ENCODE data around the gene NUP133.
A peak's percentile ranks its signal among the peaks of the same experiment; 100 is the strongest.

NUP133 gene

DNA sequence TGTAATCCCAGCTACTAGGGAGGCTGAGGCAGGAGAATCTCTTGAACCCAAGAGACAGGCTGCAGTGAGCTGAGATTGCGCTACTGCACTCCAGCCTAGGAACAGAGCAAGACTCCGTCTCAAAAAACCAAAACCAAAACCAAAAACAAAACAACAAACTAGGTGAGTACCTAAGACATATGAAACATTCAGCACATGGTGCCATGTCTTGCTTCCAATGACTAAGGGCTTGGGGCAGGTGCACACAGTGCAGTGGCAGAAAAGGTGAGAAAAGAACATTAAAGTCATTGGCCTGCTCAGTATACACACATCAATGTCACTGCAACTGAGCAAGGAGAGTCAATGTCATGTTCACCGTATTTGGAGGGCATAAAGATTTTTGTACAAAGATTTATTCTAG lies 70.1 kb downstream of the NUP133 start:
- no peak for DNase-seq (ENCODE audit: low spot score)
- Histone ChIP-seq H3K4me3 (no peak overlapping the region), H3K27ac (no peak overlapping the region)
- TF ChIP-seq, protein P1, sequence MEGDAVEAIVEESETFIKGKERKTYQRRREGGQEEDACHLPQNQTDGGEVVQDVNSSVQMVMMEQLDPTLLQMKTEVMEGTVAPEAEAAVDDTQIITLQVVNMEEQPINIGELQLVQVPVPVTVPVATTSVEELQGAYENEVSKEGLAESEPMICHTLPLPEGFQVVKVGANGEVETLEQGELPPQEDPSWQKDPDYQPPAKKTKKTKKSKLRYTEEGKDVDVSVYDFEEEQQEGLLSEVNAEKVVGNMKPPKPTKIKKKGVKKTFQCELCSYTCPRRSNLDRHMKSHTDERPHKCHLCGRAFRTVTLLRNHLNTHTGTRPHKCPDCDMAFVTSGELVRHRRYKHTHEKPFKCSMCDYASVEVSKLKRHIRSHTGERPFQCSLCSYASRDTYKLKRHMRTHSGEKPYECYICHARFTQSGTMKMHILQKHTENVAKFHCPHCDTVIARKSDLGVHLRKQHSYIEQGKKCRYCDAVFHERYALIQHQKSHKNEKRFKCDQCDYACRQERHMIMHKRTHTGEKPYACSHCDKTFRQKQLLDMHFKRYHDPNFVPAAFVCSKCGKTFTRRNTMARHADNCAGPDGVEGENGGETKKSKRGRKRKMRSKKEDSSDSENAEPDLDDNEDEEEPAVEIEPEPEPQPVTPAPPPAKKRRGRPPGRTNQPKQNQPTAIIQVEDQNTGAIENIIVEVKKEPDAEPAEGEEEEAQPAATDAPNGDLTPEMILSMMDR (IDR thresholded peaks at IDR 0.05) = no peak

DNA sequence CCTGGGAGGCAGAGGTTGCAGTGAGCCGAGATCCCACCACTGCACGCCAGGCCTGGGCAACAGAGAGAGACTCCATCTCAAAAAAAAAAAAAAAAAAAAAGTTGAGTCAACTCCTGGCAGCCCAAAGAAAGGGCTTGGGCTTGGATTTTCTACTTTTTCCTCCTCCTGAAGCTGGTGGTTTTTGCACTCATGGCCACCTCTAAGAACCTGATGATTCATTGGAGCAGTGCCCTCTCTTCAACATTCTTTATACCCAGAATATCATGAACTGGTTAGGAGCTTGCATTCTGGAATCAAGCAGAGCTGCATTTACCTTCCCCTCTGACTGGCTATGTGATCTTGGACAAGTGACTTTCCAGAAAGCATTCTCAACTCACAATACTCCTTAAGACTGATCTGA lies 70.7 kb downstream of the NUP133 start:
- DNase-seq (ENCODE audit: low spot score) = no peak
- Histone ChIP-seq H3K4me3 (no peak overlapping the region), H3K27ac (no peak overlapping the region)
- TF ChIP-seq, protein P1 (IDR thresholded peaks at IDR 0.05) = no peak

DNA sequence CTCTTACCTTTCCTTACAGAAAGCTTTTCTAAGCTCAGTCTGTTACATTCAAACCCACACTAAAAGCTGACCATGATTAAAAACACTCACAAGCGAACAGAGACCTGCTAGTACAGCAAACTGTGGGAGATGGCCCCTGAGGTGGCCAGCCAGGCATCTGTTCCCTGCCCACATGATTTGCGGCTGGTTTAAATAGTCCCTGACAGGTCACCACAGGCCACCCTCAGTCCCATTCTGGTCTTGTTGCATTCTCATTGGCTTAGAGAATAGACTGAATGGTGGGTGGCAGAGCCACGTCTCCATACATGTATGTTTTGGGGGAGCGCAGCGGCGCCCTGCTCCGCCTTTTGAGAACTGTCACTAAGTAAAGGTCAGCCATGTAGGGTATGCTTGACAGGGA lies 71.9 kb downstream of the NUP133 start:
- DNase-seq (ENCODE audit: low spot score) = no peak
- no peak overlapping the region for H3K4me3 ChIP-seq
- H3K27ac ChIP-seq = no peak overlapping the region
- TF ChIP-seq, protein P1 (IDR thresholded peaks at IDR 0.05) = no peak

DNA sequence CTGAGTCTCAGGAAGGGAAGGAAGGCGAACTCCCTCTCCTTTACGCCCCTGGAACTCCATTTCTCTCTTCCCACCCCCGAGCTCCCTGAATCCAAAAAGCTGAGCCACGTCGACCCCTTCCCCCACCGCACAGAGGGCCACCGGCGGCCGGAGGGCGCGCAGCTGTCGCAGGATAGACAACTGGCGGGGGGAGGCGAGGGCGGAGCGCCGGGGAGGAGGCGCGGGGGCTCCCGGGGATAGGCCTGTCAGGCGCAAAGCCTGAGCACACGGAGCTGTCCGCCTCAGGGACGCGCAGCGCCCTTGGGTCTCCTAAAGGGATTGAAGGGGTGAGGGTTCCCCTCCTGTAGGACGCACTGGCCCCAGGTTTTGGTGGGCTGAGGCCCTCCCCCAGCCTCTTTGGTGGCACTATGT lies 73.5 kb downstream of the NUP133 start:
- TF ChIP-seq, protein P1 (IDR thresholded peaks at IDR 0.05) = no peak
- no peak for DNase-seq (ENCODE audit: low spot score)
- Histone ChIP-seq H3K27ac (peak overlapping the region; percentile 15 to 35), H3K4me3 (peak overlapping the region; percentile 61)

DNA sequence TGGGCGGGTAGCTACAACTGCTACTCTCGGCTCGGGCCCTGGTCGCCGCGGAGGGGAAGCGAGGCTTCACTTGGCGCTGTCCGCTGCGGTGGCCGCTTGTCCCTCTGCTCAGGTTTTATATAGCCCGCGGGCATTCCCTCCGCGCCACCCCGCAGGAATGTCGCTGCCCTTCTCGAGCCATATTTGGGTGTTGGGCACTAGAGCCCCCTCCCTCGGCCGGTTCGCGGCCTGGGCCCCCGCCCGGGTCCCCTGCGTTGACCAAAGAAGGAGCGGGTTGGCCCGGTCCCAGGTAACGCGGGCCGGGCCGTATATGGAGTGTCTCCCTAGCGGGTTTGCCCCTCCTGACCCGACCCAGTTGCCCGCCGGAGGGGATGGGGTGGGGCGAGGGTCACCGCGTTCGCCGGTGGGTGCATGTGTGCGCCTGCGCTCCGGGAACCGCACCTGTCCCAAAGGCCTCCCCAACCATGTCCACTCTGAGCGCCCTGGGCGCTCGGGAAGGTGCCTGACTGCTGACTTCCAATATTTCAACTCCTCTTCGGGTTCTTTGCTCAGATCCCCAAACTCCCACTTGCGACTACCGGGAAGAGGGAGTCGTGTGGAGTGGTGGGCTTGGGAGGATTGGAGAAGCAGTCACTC lies 74.0 kb downstream of the NUP133 start, which contains the start of gene ACTA1:
Gene ACTA1, minus strand, starts transcription at position 90 of the 636 bp plus-strand sequence. CDS start 979 bp downstream, outside the sequence.
- Histone ChIP-seq H3K4me3 (peak within 1 kb of the TSS; percentile 61), H3K27ac (peak within 1 kb of the TSS; percentile 15 to 35)
- TF ChIP-seq, protein P1 (IDR thresholded peaks at IDR 0.05) = no peak
- no peak for DNase-seq (ENCODE audit: low spot score)

DNA sequence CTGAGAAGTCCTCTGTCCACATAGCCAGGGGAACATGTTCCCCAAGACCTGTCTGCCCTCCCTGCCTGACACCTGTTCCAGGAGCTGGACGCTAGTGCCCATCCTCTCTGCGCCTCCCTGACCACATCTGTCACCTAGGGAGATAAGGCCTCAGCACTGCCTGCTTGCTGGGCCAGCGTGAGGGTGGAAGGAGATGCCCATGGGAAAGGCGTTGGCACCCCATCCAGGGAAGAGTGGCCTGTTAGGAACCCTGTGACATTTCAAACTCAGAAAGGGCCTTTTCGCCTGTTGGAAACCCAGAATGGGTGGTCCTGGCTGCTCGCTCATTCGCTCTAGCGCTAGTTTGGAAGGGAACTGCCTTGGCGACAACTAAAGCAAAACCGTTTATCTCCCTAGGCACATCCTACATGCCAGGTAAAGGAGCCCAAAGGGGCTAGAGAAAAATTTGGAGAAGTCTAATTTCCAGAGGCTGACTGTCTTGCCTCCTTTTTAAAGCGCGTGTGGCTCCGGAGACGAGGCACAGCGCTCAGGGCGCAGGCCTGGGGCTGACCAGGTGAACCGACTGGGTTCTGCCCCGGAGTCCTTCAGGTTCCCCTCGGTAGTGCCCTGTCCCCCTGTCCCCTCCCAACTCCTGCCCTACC lies 74.7 kb downstream of the NUP133 start:
- DNase-seq (ENCODE audit: low spot score) = no peak
- H3K4me3 ChIP-seq = peak overlapping the region; percentile 61
- H3K27ac ChIP-seq = peak overlapping the region; percentile 15 to 35
- TF ChIP-seq, protein P1 (IDR thresholded peaks at IDR 0.05) = no peak

DNA sequence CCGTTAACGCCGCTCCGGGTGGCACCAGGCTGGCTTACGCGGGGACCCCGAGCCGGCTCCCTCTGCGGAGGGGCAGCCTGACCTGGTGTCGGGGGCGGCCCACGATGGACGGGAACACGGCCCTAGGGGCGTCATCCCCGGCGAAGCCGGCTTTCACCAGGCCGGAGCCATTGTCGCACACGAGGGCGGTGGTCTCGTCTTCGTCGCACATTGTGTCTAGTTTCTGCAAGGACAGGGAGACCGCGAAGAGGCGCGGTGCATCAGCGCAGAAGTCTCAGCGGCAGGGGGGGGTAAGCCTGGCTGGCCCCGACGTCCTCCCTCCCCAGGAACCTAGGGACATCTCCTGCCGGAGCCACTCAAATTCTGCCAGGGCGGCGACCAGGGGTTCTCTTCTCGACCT lies 75.2 kb downstream of the NUP133 start:
- TF ChIP-seq, protein P1 (IDR thresholded peaks at IDR 0.05) = no peak
- no peak for DNase-seq (ENCODE audit: low spot score)
- Histone ChIP-seq H3K27ac (no peak overlapping the region), H3K4me3 (peak overlapping the region; percentile 61)
